ENCODE data around the gene PTPRK. TPM values are rescaled to one million over a fixed set of nuclear protein-coding genes. Genes with fewer than 3 reads are reported as not detected.

The PTPRK gene
- total and polyA plus RNA-seq, 9 of the 15 experiments (the other 6 are each of a cell fraction or from before 2014, with no cell fraction given) = 0.04 to 0.51 TPM; not detected in 7

DNA sequence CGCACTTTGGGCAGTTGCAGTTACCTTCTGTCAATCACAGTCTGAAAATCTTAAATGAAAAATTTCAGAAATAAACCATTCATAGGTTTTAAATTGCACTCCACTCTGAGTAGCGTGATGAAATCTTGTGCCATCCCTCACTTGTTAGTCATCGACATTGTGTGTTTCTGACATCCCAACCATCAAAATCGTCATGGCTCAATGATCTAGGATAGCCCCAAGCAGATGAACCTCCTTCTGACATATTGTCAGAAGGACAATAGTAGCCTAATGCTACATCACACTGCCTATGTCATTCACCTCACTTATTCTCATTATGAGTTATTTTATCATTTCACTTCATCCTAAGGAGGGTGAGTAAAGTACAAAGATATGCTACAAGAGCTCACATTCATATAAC is 284.8 kb downstream of the PTPRK start:
- no peak overlapping the region for H3K27ac ChIP-seq (ENCODE audit: extremely low read depth, low read depth, low read length)
- POLR2A ChIA-PET = no interaction called here
- no TSS peak for BruUV-seq (replicated peaks)
- H3K9ac ChIP-seq (ENCODE audit: insufficient read depth in 1 of 2, low read depth in 2 of 2, low read length in 2 of 2) = no peak overlapping the region
- H4K20me1 ChIP-seq (replicated peaks; ENCODE audit: control insufficient read depth, insufficient read depth, low read length) = no peaks in the 10 kb centered on the region
- no peaks in the 10 kb centered on the region for H3K79me2 ChIP-seq (ENCODE audit: control insufficient read depth, insufficient read depth, low read length)
- 2% methylated on average over 4 of the region's 4 CpGs for WGBS (ENCODE audit: insufficient coverage, low coverage, missing lambda C conversion rate)
- CTCF ChIA-PET (ENCODE audit: low intra/inter-chr PET ratio) = no interaction called here
- ATAC-seq = no peak
- no peaks in the 10 kb centered on the region for H3K9me1 ChIP-seq (ENCODE audit: control insufficient read depth, insufficient read depth, low read length)
- intact Hi-C loops (cut with micrococcal nuclease) = no loop called here
- no peak overlapping the region for H3K4me3 ChIP-seq
- no peak for TF ChIP-seq CHD4 (IDR thresholded peaks at IDR 0.05; ENCODE audit: insufficient read depth, insufficient replicate concordance, low read depth, low read length, poor library complexity, severe bottlenecking)
- no peak for TF ChIP-seq CAMTA2 (CRISPR knock-in tag; conservative IDR thresholded peaks at IDR 0.05)
- no peak for TF ChIP-seq KLF6 (CRISPR knock-in tag; IDR thresholded peaks at IDR 0.05; ENCODE audit: borderline replicate concordance)
- TF ChIP-seq SRSF9 (IDR thresholded peaks at IDR 0.05; ENCODE audit: borderline replicate concordance, low read depth, low read length) = no peak
- TF ChIP-seq, protein P1, sequence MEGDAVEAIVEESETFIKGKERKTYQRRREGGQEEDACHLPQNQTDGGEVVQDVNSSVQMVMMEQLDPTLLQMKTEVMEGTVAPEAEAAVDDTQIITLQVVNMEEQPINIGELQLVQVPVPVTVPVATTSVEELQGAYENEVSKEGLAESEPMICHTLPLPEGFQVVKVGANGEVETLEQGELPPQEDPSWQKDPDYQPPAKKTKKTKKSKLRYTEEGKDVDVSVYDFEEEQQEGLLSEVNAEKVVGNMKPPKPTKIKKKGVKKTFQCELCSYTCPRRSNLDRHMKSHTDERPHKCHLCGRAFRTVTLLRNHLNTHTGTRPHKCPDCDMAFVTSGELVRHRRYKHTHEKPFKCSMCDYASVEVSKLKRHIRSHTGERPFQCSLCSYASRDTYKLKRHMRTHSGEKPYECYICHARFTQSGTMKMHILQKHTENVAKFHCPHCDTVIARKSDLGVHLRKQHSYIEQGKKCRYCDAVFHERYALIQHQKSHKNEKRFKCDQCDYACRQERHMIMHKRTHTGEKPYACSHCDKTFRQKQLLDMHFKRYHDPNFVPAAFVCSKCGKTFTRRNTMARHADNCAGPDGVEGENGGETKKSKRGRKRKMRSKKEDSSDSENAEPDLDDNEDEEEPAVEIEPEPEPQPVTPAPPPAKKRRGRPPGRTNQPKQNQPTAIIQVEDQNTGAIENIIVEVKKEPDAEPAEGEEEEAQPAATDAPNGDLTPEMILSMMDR (IDR thresholded peaks at IDR 0.05 in 2 of 3, conservative IDR thresholded peaks at IDR 0.05 in 1 of 3; ENCODE audit: insufficient read depth in 2 of 3, low read depth in 1 of 3, low read length in 3 of 3) = no peak
- no peak for TF ChIP-seq SMAD2 (IDR thresholded peaks at IDR 0.05; ENCODE audit: low read depth, low read length)
- TF ChIP-seq ZNF121 (CRISPR knock-in tag; conservative IDR thresholded peaks at IDR 0.05) = no peak
- TF ChIP-seq KLF13 (tag; IDR thresholded peaks at IDR 0.05; ENCODE audit: borderline replicate concordance, low read depth) = no peak
- no peak for TF ChIP-seq ZNF165 (CRISPR knock-in tag; IDR thresholded peaks at IDR 0.05; ENCODE audit: borderline replicate concordance)
- H3K4me1 ChIP-seq (replicated peaks in 1 of 2; ENCODE audit: control insufficient read depth in 2 of 2, insufficient read depth in 2 of 2, low read length in 2 of 2) = no peaks in the 10 kb centered on the region
- DNase-seq (ENCODE audit: extremely low read depth in 1 of 4, low spot score in 3 of 4) = no peak
- H3K4me2 ChIP-seq (ENCODE audit: insufficient read depth, low read length) = no peak overlapping the region
- no peaks in the 10 kb centered on the region for H3K36me3 ChIP-seq (ENCODE audit: control insufficient read depth, insufficient read depth, low read length)
- H3K27me3 ChIP-seq (ENCODE audit: control insufficient read depth in 2 of 2, insufficient read depth in 2 of 2, low read length in 2 of 2) = no peaks in the 10 kb centered on the region
- no peak overlapping the region for H2AFZ ChIP-seq (ENCODE audit: low read depth, low read length)
- in situ Hi-C loops (cut with MboI) = no loop called here
- no peak for FAIRE-seq
- H3K9me3 ChIP-seq (replicated peaks; ENCODE audit: control insufficient read depth, insufficient read depth, low read depth, low read length) = no peaks in the 10 kb centered on the region

Data from K562 (cell line).